HG03097 (cell line): ENCODE results near the gene GNB1.

ENCODE experiments used
- ATAC-seq: cut with Tn5 transposase; IDR thresholded peaks from one replicate; pipeline ENCODE4 v1.9.1; 2021; ENCODE audit not compliant: unreplicated experiment, low FRiP score

GNB1 gene

GRCh38 chr1:1768249-1768992 lies 122.5 kb downstream of the GNB1 start:
- no peak for ATAC-seq

- ATAC-seq, result no peak
Observed at GRCh38 chr1:1764876-1765470, 125.9 kb downstream of the GNB1 start.

GRCh38 chr1:1763657-1764621 lies 126.9 kb downstream of the GNB1 start:
- ATAC-seq, result no peak

GRCh38 chr1:1761504-1762376 lies 129.1 kb downstream of the GNB1 start:
- ATAC-seq, result no peak

GRCh38 chr1:1760715-1761114 lies 130.2 kb downstream of the GNB1 start:
- no peak for ATAC-seq

- ATAC-seq, result no peak
Observed at GRCh38 chr1:1760345-1760650, 130.6 kb downstream of the GNB1 start.

- ATAC-seq, result no peak
Observed at GRCh38 chr1:1759456-1760344, 131.2 kb downstream of the GNB1 start.

- ATAC-seq, result no peak
Observed at GRCh38 chr1:1758692-1759455, 132.0 kb downstream of the GNB1 start.

- no peak for ATAC-seq
Observed at GRCh38 chr1:1758059-1758621, 132.7 kb downstream of the GNB1 start.

GRCh38 chr1:1757422-1758058 lies 133.3 kb downstream of the GNB1 start:
- no peak for ATAC-seq

GRCh38 chr1:1756661-1757421 lies 134.0 kb downstream of the GNB1 start:
- no peak for ATAC-seq

GRCh38 chr1:1755852-1756251 lies 135.0 kb downstream of the GNB1 start:
- no peak for ATAC-seq

GRCh38 chr1:1755426-1755825 lies 135.5 kb downstream of the GNB1 start:
- ATAC-seq, result no peak

GRCh38 chr1:1754051-1754815 lies 136.7 kb downstream of the GNB1 start:
- no peak for ATAC-seq

- no peak for ATAC-seq
Observed at GRCh38 chr1:1753607-1754005, 137.3 kb downstream of the GNB1 start.
